KMS-11 (cell line): ENCODE data around the gene RAB31.

Experiments used
- H2AFZ ChIP-seq: fragments of 200-600 bp; sonication (generic); 2 replicates; pipeline ENCODE4 v1.6.1; 2016; ENCODE audit warnings: antibody characterized with exemption, mixed run types, low read depth
- H3K27ac ChIP-seq: fragments of 200-600 bp; sonication (generic); 2 replicates; pipeline ENCODE4 v1.6.1; 2016; ENCODE audit warnings: mild to moderate bottlenecking, mixed run types
- H3K27me3 ChIP-seq: fragments of 200-600 bp; sonication (generic); 2 replicates; pipeline ENCODE4 v1.6.1; 2017; ENCODE audit warnings: mild to moderate bottlenecking, low read depth, mixed run types, moderate library complexity; ENCODE audit not compliant: insufficient read depth
- H3K36me3 ChIP-seq: fragments of 200-600 bp; sonication (generic); 2 replicates; pipeline ENCODE4 v1.6.1; 2017; ENCODE audit warnings: mild to moderate bottlenecking, mixed run types; ENCODE audit not compliant: insufficient read depth
- H3K4me1 ChIP-seq: fragments of 200-600 bp; sonication (generic); 2 replicates; pipeline ENCODE4 v1.6.1; 2016; ENCODE audit warnings: mild to moderate bottlenecking, low read depth, mixed run types; ENCODE audit not compliant: poor library complexity, severe bottlenecking
- H3K4me2 ChIP-seq: fragments of 200-600 bp; sonication (generic); 2 replicates; pipeline ENCODE4 v1.7.0; 2016; ENCODE audit warnings: mild to moderate bottlenecking, mixed run types
- H3K4me3 ChIP-seq: fragments of 200-600 bp; sonication (generic); IDR thresholded peaks from 2 replicates; pipeline ENCODE4 v1.6.1; 2017; ENCODE audit warnings: low read depth, low read length, mixed read lengths; ENCODE audit not compliant: insufficient read depth
- H3K79me2 ChIP-seq: fragments of 200-600 bp; sonication (generic); 2 replicates; pipeline ENCODE4 v1.6.1; 2016; ENCODE audit warnings: low read depth, mixed run types; ENCODE audit not compliant: insufficient read depth
- H3K9ac ChIP-seq: fragments of 200-600 bp; sonication (generic); 2 replicates; pipeline ENCODE4 v1.6.1; 2016; ENCODE audit warnings: mild to moderate bottlenecking, mixed run types
- H4K20me1 ChIP-seq: fragments of 200-600 bp; sonication (generic); 2 replicates; pipeline ENCODE4 v1.6.1; 2016; ENCODE audit warnings: mild to moderate bottlenecking, mixed run types; ENCODE audit not compliant: insufficient read depth
- TF ChIP-seq, protein P1 (sequence below): fragments of 200-600 bp; sonication (generic); conservative IDR thresholded peaks from 2 replicates; pipeline ENCODE4 v1.6.1; 2017; ENCODE audit warnings: low read depth, mild to moderate bottlenecking, antibody characterized with exemption, low read length, moderate library complexity, mixed read lengths

Gene RAB31

DNA sequence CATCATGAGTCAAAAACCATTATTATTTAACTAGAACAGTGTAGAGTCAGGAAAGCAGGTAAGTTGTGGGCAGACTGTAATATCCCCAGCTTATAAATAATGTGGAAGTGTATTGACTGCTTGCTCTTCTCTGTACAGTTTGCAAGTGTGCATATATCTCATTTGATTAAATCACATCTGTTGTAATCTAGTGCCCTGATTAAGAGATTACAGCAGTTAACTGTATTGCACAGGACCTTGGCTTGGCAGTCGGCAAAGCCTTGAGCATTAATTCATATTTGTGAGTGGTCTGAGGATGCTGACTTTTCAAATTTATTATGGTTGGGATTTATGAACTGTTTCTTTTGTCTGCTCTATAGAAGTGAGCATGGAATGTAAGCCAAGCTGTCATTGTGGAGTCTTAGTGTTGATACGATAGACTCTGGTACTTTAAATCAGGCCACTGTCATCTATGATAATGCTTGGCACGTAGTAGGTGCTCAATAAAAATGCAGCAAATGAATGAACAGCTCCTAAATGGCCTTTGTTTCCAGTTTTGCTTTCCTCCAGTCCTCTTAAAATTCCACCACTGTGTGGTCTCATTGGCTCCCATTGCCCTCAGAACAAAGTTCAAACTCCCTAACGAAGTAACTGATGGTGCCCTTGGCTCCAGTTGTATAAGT, 48.3 kb downstream of the RAB31 start:
- TF ChIP-seq, protein P1, sequence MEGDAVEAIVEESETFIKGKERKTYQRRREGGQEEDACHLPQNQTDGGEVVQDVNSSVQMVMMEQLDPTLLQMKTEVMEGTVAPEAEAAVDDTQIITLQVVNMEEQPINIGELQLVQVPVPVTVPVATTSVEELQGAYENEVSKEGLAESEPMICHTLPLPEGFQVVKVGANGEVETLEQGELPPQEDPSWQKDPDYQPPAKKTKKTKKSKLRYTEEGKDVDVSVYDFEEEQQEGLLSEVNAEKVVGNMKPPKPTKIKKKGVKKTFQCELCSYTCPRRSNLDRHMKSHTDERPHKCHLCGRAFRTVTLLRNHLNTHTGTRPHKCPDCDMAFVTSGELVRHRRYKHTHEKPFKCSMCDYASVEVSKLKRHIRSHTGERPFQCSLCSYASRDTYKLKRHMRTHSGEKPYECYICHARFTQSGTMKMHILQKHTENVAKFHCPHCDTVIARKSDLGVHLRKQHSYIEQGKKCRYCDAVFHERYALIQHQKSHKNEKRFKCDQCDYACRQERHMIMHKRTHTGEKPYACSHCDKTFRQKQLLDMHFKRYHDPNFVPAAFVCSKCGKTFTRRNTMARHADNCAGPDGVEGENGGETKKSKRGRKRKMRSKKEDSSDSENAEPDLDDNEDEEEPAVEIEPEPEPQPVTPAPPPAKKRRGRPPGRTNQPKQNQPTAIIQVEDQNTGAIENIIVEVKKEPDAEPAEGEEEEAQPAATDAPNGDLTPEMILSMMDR, result no peak
- no peak overlapping the region for H3K4me2 ChIP-seq
- no peaks in the 10 kb centered on the region for H3K79me2 ChIP-seq
- H2AFZ ChIP-seq, result no peak overlapping the region
- no peak overlapping the region for H3K9ac ChIP-seq
- no peaks in the 10 kb centered on the region for H3K36me3 ChIP-seq
- no peaks in the 10 kb centered on the region for H3K4me1 ChIP-seq
- H3K4me3 ChIP-seq, result no peak overlapping the region
- no peaks in the 10 kb centered on the region for H4K20me1 ChIP-seq
- no peak overlapping the region for H3K27ac ChIP-seq
- H3K27me3 ChIP-seq, result no peaks in the 10 kb centered on the region

DNA sequence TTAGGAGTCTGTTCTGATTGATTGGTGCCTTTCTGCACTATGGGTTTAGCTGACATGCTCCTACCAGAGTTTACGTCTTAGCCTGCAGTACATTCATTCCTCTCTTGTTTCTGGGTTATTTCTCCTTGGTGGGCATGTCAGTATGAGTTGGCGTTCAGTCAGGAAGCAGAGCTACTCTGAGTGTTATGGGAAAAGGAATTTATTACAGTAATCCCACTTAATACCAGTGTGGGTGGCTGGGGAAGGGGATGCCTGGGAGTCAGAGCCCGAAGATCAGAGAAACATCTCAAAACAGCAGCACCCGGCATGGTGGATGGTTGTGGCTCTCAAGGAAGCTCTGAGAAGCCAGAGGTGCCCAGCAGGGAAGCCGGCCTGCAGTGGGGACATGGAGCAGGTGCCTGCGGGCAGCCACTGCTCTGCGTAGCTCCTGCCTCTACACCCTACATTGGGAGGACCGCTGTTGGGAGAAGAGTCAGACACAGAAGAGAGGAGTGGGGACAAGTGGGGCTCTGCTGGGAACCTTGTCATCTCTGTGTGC, 48.9 kb downstream of the RAB31 start:
- Histone ChIP-seq H4K20me1 (no peaks in the 10 kb centered on the region), H3K27me3 (no peaks in the 10 kb centered on the region), H3K27ac (no peak overlapping the region), H3K9ac (no peak overlapping the region), H3K4me2 (no peak overlapping the region), H2AFZ (no peak overlapping the region), H3K4me1 (no peaks in the 10 kb centered on the region), H3K36me3 (no peaks in the 10 kb centered on the region), H3K79me2 (no peaks in the 10 kb centered on the region), H3K4me3 (no peak overlapping the region)
- TF ChIP-seq, protein P1, result no peak

DNA sequence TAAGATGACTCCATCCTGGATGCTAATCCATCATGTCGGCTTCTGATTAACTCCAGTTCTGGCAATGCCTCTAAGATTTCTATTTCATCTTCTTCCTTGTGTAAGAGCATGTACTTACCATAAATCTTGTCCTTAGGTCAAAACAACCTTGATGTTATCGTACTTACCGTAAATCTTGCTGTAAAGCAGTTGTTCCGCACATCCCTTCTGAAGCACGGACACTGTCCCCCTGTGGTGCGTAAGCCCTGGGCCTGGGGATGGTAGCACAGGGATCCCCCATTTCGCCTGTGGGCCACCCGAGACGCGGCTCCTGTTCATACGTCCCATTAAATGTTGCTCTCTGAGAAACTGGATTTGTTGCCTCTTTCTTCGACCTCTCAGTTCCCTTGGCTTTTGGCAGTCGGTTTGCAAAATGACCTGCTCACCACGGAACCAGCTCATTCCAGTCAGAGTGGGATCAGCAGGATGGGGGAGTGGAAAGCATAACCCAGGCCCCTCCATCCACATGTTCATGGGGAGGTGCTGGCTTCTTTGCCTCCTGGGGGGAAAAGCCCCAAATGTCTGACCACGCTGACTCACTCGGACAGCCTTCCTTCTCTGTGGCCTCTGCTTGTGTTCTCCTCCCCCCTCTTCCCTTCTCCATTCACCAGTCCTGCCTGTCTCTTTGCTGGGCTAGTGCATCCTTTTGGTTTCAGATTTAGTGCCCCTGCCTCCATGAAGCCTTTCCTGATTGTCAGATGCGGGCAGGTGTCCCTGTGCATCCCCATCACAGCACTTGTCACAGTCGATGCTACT, 49.9 kb downstream of the RAB31 start:
- H3K36me3 ChIP-seq, result no peaks in the 10 kb centered on the region
- no peak overlapping the region for H3K9ac ChIP-seq

DNA sequence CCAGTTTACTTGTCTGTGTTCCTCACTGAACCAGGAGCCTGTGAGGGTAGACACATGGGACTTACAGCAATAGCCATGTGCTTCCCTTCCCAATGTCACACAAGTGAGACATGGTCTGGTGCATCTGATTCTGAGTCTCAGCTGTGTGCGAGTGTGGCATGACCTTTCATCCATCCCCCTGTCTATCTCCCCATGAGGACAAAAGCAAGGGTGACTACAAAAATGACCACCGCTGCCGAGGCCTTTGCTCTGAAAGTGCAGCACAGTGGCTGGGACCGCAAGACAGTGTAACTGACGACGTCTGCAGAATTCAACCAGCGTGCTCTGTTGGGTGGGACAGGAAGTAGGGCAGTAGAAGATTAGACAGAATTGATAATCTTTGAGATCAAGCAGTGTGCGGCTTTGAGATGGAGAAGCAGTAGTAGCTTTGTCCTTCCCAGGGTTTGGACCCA, 50.5 kb downstream of the RAB31 start:
- no peaks in the 10 kb centered on the region for H3K36me3 ChIP-seq
- H4K20me1 ChIP-seq, result no peaks in the 10 kb centered on the region
- H3K4me2 ChIP-seq, result no peak overlapping the region
- no peak overlapping the region for H3K9ac ChIP-seq
- H3K27ac ChIP-seq, result no peak overlapping the region
- no peaks in the 10 kb centered on the region for H3K4me1 ChIP-seq
- H3K79me2 ChIP-seq, result no peaks in the 10 kb centered on the region
- H3K4me3 ChIP-seq, result no peak overlapping the region
- TF ChIP-seq, protein P1, result no peak
- H2AFZ ChIP-seq, result no peak overlapping the region
- H3K27me3 ChIP-seq, result no peaks in the 10 kb centered on the region

More for the DNA sequence above, 49.9 kb downstream of the RAB31 start:
- Histone ChIP-seq H3K4me3 (no peak overlapping the region), H3K79me2 (no peaks in the 10 kb centered on the region), H3K4me2 (no peak overlapping the region), H2AFZ (no peak overlapping the region), H3K27me3 (no peaks in the 10 kb centered on the region), H4K20me1 (no peaks in the 10 kb centered on the region), H3K27ac (no peak overlapping the region), H3K4me1 (no peaks in the 10 kb centered on the region)
- TF ChIP-seq, protein P1, result no peak
